Measurements from ENCODE around the gene ATP8A1.
"Not testable (repeated sequence)": the region's sequence is repeated elsewhere in the genome, so short reads cannot be mapped to it uniquely, and the experiment has no call there.

Gene ATP8A1

GRCh38 chr4:42395595-42395994 is 261.3 kb downstream of the ATP8A1 start:
- Mint-ChIP-seq H3K27ac (no peak overlapping the region), H3K27me3 (peaks cover 34% of the 10 kb centered on the region), H3K36me3 (no peaks in the 10 kb centered on the region), H3K9me3 (no peaks in the 10 kb centered on the region), H3K4me1 (peaks cover 25% of the 10 kb centered on the region), H3K4me3 (no peak overlapping the region)

- no peak overlapping the region for H3K4me3 Mint-ChIP-seq
- no peaks in the 10 kb centered on the region for H3K9me3 Mint-ChIP-seq
- H3K27ac Mint-ChIP-seq = no peak overlapping the region
- H3K27me3 Mint-ChIP-seq = peaks cover 12% of the 10 kb centered on the region
- H3K36me3 Mint-ChIP-seq = no peaks in the 10 kb centered on the region
- H3K4me1 Mint-ChIP-seq = peaks cover 9% of the 10 kb centered on the region
These were observed 264.5 kb downstream of the ATP8A1 start for GRCh38 chr4:42392436-42392835.

- no peaks in the 10 kb centered on the region for H3K36me3 Mint-ChIP-seq
- H3K4me3 Mint-ChIP-seq = no peak overlapping the region
- H3K4me1 Mint-ChIP-seq = peaks cover 9% of the 10 kb centered on the region
These were observed 264.9 kb downstream of the ATP8A1 start for GRCh38 chr4:42391981-42392380.

GRCh38 chr4:42391355-42391664 is 265.6 kb downstream of the ATP8A1 start:
- Mint-ChIP-seq H3K27ac (no peak overlapping the region), H3K4me1 (peaks cover 2% of the 10 kb centered on the region), H3K27me3 (peaks cover 5% of the 10 kb centered on the region), H3K9me3 (no peaks in the 10 kb centered on the region), H3K4me3 (no peak overlapping the region), H3K36me3 (no peaks in the 10 kb centered on the region)

More at GRCh38 chr4:42391981-42392380, 264.9 kb downstream of the ATP8A1 start:
- Mint-ChIP-seq H3K27me3 (peaks cover 11% of the 10 kb centered on the region), H3K27ac (no peak overlapping the region), H3K9me3 (no peaks in the 10 kb centered on the region)

GRCh38 chr4:42390622-42391354 is 266.1 kb downstream of the ATP8A1 start:
- Mint-ChIP-seq H3K36me3 (no peaks in the 10 kb centered on the region), H3K27ac (no peak overlapping the region), H3K27me3 (peaks cover 3% of the 10 kb centered on the region), H3K4me1 (no peaks in the 10 kb centered on the region), H3K4me3 (no peak overlapping the region), H3K9me3 (no peaks in the 10 kb centered on the region)

GRCh38 chr4:42385516-42385915 is 271.4 kb downstream of the ATP8A1 start:
- H3K4me1 Mint-ChIP-seq = no peaks in the 10 kb centered on the region
- peaks cover 11% of the 10 kb centered on the region for H3K27me3 Mint-ChIP-seq
- no peak overlapping the region for H3K27ac Mint-ChIP-seq
- no peaks in the 10 kb centered on the region for H3K36me3 Mint-ChIP-seq
- H3K4me3 Mint-ChIP-seq = no peak overlapping the region
- no peaks in the 10 kb centered on the region for H3K9me3 Mint-ChIP-seq

GRCh38 chr4:42381666-42382065 is 275.2 kb downstream of the ATP8A1 start:
- H3K27me3 Mint-ChIP-seq = peaks cover 22% of the 10 kb centered on the region
- H3K4me1 Mint-ChIP-seq = no peaks in the 10 kb centered on the region
- H3K36me3 Mint-ChIP-seq = no peaks in the 10 kb centered on the region
- H3K27ac Mint-ChIP-seq = no peak overlapping the region
- no peaks in the 10 kb centered on the region for H3K9me3 Mint-ChIP-seq
- no peak overlapping the region for H3K4me3 Mint-ChIP-seq

GRCh38 chr4:42377497-42377896 is 279.4 kb downstream of the ATP8A1 start:
- H3K27ac Mint-ChIP-seq = no peak overlapping the region
- no peaks in the 10 kb centered on the region for H3K36me3 Mint-ChIP-seq
- peaks cover 28% of the 10 kb centered on the region for H3K27me3 Mint-ChIP-seq
- H3K4me3 Mint-ChIP-seq = no peak overlapping the region
- no peaks in the 10 kb centered on the region for H3K4me1 Mint-ChIP-seq
- no peaks in the 10 kb centered on the region for H3K9me3 Mint-ChIP-seq

- H3K4me3 Mint-ChIP-seq, H3K27ac Mint-ChIP-seq, H3K9me3 Mint-ChIP-seq, H3K36me3 Mint-ChIP-seq, H3K4me1 Mint-ChIP-seq: not testable (repeated sequence)
- peaks cover 12% of the 10 kb centered on the region for H3K27me3 Mint-ChIP-seq
These were observed 284.6 kb downstream of the ATP8A1 start for GRCh38 chr4:42372303-42372702.

- H3K27me3 Mint-ChIP-seq = peaks cover 11% of the 10 kb centered on the region
- no peak overlapping the region for H3K27ac Mint-ChIP-seq
- H3K4me1 Mint-ChIP-seq = no peaks in the 10 kb centered on the region
- H3K4me3 Mint-ChIP-seq = no peak overlapping the region
- no peaks in the 10 kb centered on the region for H3K36me3 Mint-ChIP-seq
- H3K9me3 Mint-ChIP-seq = no peaks in the 10 kb centered on the region
These were observed 285.3 kb downstream of the ATP8A1 start for GRCh38 chr4:42371305-42372252.

- Mint-ChIP-seq H3K9me3 (no peaks in the 10 kb centered on the region), H3K27me3 (peaks cover 7% of the 10 kb centered on the region), H3K36me3 (no peaks in the 10 kb centered on the region), H3K27ac (no peak overlapping the region), H3K4me3 (no peak overlapping the region), H3K4me1 (no peaks in the 10 kb centered on the region)
These were observed 287.4 kb downstream of the ATP8A1 start for GRCh38 chr4:42369489-42369888.

GRCh38 chr4:42366959-42367358 is 289.9 kb downstream of the ATP8A1 start:
- no peaks in the 10 kb centered on the region for H3K9me3 Mint-ChIP-seq
- H3K27ac Mint-ChIP-seq = no peak overlapping the region
- no peaks in the 10 kb centered on the region for H3K36me3 Mint-ChIP-seq
- H3K4me1 Mint-ChIP-seq = no peaks in the 10 kb centered on the region
- H3K4me3 Mint-ChIP-seq = no peak overlapping the region
- peaks cover 4% of the 10 kb centered on the region for H3K27me3 Mint-ChIP-seq

GRCh38 chr4:42364266-42365053 is 292.4 kb downstream of the ATP8A1 start:
- H3K9me3 Mint-ChIP-seq = no peaks in the 10 kb centered on the region
- peaks cover 2% of the 10 kb centered on the region for H3K27me3 Mint-ChIP-seq
- H3K27ac Mint-ChIP-seq = no peak overlapping the region
- no peaks in the 10 kb centered on the region for H3K4me1 Mint-ChIP-seq
- H3K4me3 Mint-ChIP-seq = no peak overlapping the region
- no peaks in the 10 kb centered on the region for H3K36me3 Mint-ChIP-seq

GRCh38 chr4:42363614-42364013 is 293.3 kb downstream of the ATP8A1 start:
- Mint-ChIP-seq H3K4me3 (no peak overlapping the region), H3K27me3 (peaks cover 2% of the 10 kb centered on the region), H3K36me3 (no peaks in the 10 kb centered on the region), H3K4me1 (no peaks in the 10 kb centered on the region), H3K27ac (no peak overlapping the region), H3K9me3 (no peaks in the 10 kb centered on the region)

GRCh38 chr4:42362591-42362990 is 294.3 kb downstream of the ATP8A1 start:
- H3K9me3 Mint-ChIP-seq = no peaks in the 10 kb centered on the region
- H3K4me3 Mint-ChIP-seq = no peak overlapping the region
- H3K4me1 Mint-ChIP-seq = no peaks in the 10 kb centered on the region
- H3K36me3 Mint-ChIP-seq = no peaks in the 10 kb centered on the region
- H3K27ac Mint-ChIP-seq = no peak overlapping the region
- peaks cover 7% of the 10 kb centered on the region for H3K27me3 Mint-ChIP-seq

- Mint-ChIP-seq H3K4me1 (no peaks in the 10 kb centered on the region), H3K9me3 (no peaks in the 10 kb centered on the region), H3K27me3 (peaks cover 10% of the 10 kb centered on the region), H3K27ac (no peak overlapping the region), H3K36me3 (no peaks in the 10 kb centered on the region), H3K4me3 (no peak overlapping the region)
These were observed 295.4 kb downstream of the ATP8A1 start for GRCh38 chr4:42361456-42361855.
